SK-N-SH treated with all-trans-retinoic acid at 6 μM for 48 hours (cell line): ENCODE measurements around the gene DIO1.

Experiments
- ATAC-seq: fragments of 200-7000 bp; cut with Tn5 transposase; 3 replicates; pipeline ENCODE4 v1.9.1; 2020; ENCODE audit warnings: mild to moderate bottlenecking, moderate library complexity
- BACH2 ChIP-seq: fragments of 250-450 bp; sonication (Bioruptor Pico); IDR thresholded peaks from 2 replicates; pipeline ENCODE4 v1.9.0; 2021; ENCODE audit warnings: mild to moderate bottlenecking, borderline replicate concordance
- CREB5 ChIP-seq: fragments of 250-450 bp; sonication (Bioruptor Pico); IDR thresholded peaks from 2 replicates; pipeline ENCODE4 v1.5.1; 2020; ENCODE audit warnings: low read depth, mild to moderate bottlenecking, moderate library complexity
- CSDC2 ChIP-seq: fragments of 250-450 bp; sonication (Bioruptor Pico); IDR thresholded peaks from 2 replicates; pipeline ENCODE4 v1.5.0; 2020; ENCODE audit warnings: mild to moderate bottlenecking, moderate library complexity
- CSRNP3 ChIP-seq: fragments of 250-450 bp; sonication (Bioruptor Pico); IDR thresholded peaks from 2 replicates; pipeline ENCODE4 v1.5.1; 2021; ENCODE audit warnings: mild to moderate bottlenecking, moderate library complexity
- ESRRG ChIP-seq: fragments of 250-450 bp; sonication (Bioruptor Pico); IDR thresholded peaks from 2 replicates; pipeline ENCODE4 v1.6.1; 2021; ENCODE audit warnings: mild to moderate bottlenecking
- GLIS3 ChIP-seq: fragments of 250-450 bp; sonication (Bioruptor Pico); IDR thresholded peaks from 2 replicates; pipeline ENCODE4 v1.5.0; 2020; ENCODE audit warnings: mild to moderate bottlenecking, moderate library complexity
- ISL1 ChIP-seq: fragments of 250-450 bp; sonication (Bioruptor Pico); IDR thresholded peaks from 2 replicates; pipeline ENCODE4 v2.1.2; 2022; ENCODE audit warnings: mild to moderate bottlenecking, moderate library complexity
- OSR1 ChIP-seq: fragments of 250-450 bp; sonication (Bioruptor Pico); IDR thresholded peaks from 2 replicates; pipeline ENCODE4 v1.8.0; 2022; ENCODE audit warnings: moderate library complexity, mild to moderate bottlenecking, inconsistent platforms
- PATZ1 ChIP-seq: fragments of 250-450 bp; sonication (Bioruptor Pico); IDR thresholded peaks from 2 replicates; pipeline ENCODE4 v1.8.0; 2020; ENCODE audit warnings: mild to moderate bottlenecking, moderate library complexity, borderline replicate concordance
- POU6F1 ChIP-seq: fragments of 250-450 bp; sonication (Bioruptor Pico); IDR thresholded peaks from 2 replicates; pipeline ENCODE4 v1.8.0; 2021; ENCODE audit warnings: low read depth, mild to moderate bottlenecking, moderate library complexity, borderline replicate concordance
- PPARA ChIP-seq: fragments of 250-450 bp; sonication (Bioruptor Pico); IDR thresholded peaks from 2 replicates; pipeline ENCODE4 v1.5.0; 2020; ENCODE audit warnings: mild to moderate bottlenecking, borderline replicate concordance
- RARB ChIP-seq: fragments of 250-450 bp; sonication (Bioruptor Pico); IDR thresholded peaks from 2 replicates; pipeline ENCODE4 v1.8.0; 2021; ENCODE audit warnings: mild to moderate bottlenecking, moderate library complexity
- SNAI2 ChIP-seq: fragments of 250-450 bp; sonication (Bioruptor Pico); IDR thresholded peaks from 2 replicates; pipeline ENCODE4 v1.5.0; 2020; ENCODE audit warnings: mild to moderate bottlenecking, moderate library complexity
- TCF4 ChIP-seq: fragments of 250-450 bp; sonication (Bioruptor Pico); IDR thresholded peaks from 2 replicates; pipeline ENCODE4 v1.8.0; 2021; ENCODE audit warnings: mild to moderate bottlenecking, moderate library complexity, borderline replicate concordance
- TOX ChIP-seq: fragments of 250-450 bp; sonication (Bioruptor Pico); IDR thresholded peaks from 2 replicates; pipeline ENCODE4 v1.8.0; 2021; ENCODE audit warnings: mild to moderate bottlenecking, moderate library complexity, borderline replicate concordance
- ZC3H10 ChIP-seq: fragments of 250-450 bp; sonication (Bioruptor Pico); IDR thresholded peaks from 2 replicates; pipeline ENCODE4 v1.5.1; 2021; ENCODE audit warnings: mild to moderate bottlenecking, moderate library complexity
- ZNF565 ChIP-seq: fragments of 450-650 bp; formaldehyde crosslinking; conservative IDR thresholded peaks from 2 replicates; pipeline ENCODE4 v1.5.0; 2020; ENCODE audit warnings: low read depth, mild to moderate bottlenecking, moderate library complexity
- ZNF70 ChIP-seq: fragments of 450-650 bp; formaldehyde crosslinking; IDR thresholded peaks from 2 replicates; pipeline ENCODE4 v1.5.0; 2020; ENCODE audit warnings: mild to moderate bottlenecking, moderate library complexity
- ZNF8 ChIP-seq: fragments of 450-650 bp; formaldehyde crosslinking; IDR thresholded peaks from 2 replicates; pipeline ENCODE4 v1.5.0; 2020; ENCODE audit warnings: mild to moderate bottlenecking, moderate library complexity

Gene DIO1

GRCh38 chr1:53927376-53927881, 33.4 kb downstream of the DIO1 start:
- TF ChIP-seq CREB5 (CRISPR knock-in tag) (no peak), SNAI2 (no peak), ZNF565 (CRISPR knock-in tag) (no peak), ISL1 (CRISPR knock-in tag) (no peak), ESRRG (CRISPR knock-in tag) (no peak), RARB (CRISPR knock-in tag) (no peak), ZNF70 (no peak)
- ATAC-seq: no peak

GRCh38 chr1:53929246-53929960, 35.4 kb downstream of the DIO1 start:
- TF ChIP-seq ZNF565 (CRISPR knock-in tag): no peak
- no peak for TF ChIP-seq ZNF70
- TF ChIP-seq ESRRG (CRISPR knock-in tag): no peak
- TF ChIP-seq TCF4 (CRISPR knock-in tag): no peak
- no peak for TF ChIP-seq PPARA (CRISPR knock-in tag)
- ATAC-seq: no peak

GRCh38 chr1:53930932-53931331, 36.9 kb downstream of the DIO1 start:
- ATAC-seq: no peak
- TF ChIP-seq OSR1 (no peak), CSRNP3 (CRISPR knock-in tag) (no peak), TOX (CRISPR knock-in tag) (no peak), BACH2 (CRISPR knock-in tag) (no peak), POU6F1 (CRISPR knock-in tag) (no peak), ZNF70 (no peak), TCF4 (CRISPR knock-in tag) (no peak), RARB (CRISPR knock-in tag) (no peak), CSDC2 (CRISPR knock-in tag) (no peak)

- no peak for TF ChIP-seq CSRNP3 (CRISPR knock-in tag)
- TF ChIP-seq PATZ1 (CRISPR knock-in tag): no peak
- no peak for TF ChIP-seq CSDC2 (CRISPR knock-in tag)
- no peak for TF ChIP-seq ZNF70
- no peak for TF ChIP-seq OSR1
- TF ChIP-seq CREB5 (CRISPR knock-in tag): no peak
- no peak for TF ChIP-seq BACH2 (CRISPR knock-in tag)
- no peak for TF ChIP-seq ISL1 (CRISPR knock-in tag)
- no peak for TF ChIP-seq TCF4 (CRISPR knock-in tag)
- TF ChIP-seq ZC3H10 (CRISPR knock-in tag): no peak
- TF ChIP-seq PPARA (CRISPR knock-in tag): no peak
- TF ChIP-seq ZNF8 (CRISPR knock-in tag): no peak
- TF ChIP-seq ESRRG (CRISPR knock-in tag): no peak
- TF ChIP-seq GLIS3: no peak
- ATAC-seq: no peak
Measured at GRCh38 chr1:53931523-53931922, 37.5 kb downstream of the DIO1 start.
